GM12878 (cell line): Measurements from ENCODE around the gene BLACAT1. TPM values are rescaled to one million over a fixed set of nuclear protein-coding genes. Genes with fewer than 3 reads are reported as not detected.

Experiments used
- ATAC-seq: fragments of 200-7000 bp; cut with Tn5 transposase; 3 replicates; pipeline ENCODE4 v1.9.1; 2020; ENCODE audit warnings: mild to moderate bottlenecking, moderate library complexity
- BruUV-seq: library from RNA; stranded (reverse); fragments of 400-500 nt; replicated peaks from 2 replicates; lab custom pipeline; 2021; lab: Mats Ljungman, UMichigan
- CTCF ChIA-PET: fragments of 300-600 bp; sonication (Branson Sonifier 250); formaldehyde crosslinking; extraction: SDS; loops from one replicate; lab custom pipeline; 2021; ENCODE audit warnings: inconsistent platforms; lab: Yijun Ruan, JAX
- POLR2A ChIA-PET: fragments of 350-600 bp; formaldehyde crosslinking; extraction: SDS; loops from one replicate; lab custom pipeline; 2021; ENCODE audit warnings: inconsistent platforms; lab: Charles Lee
- RAD21 ChIA-PET: fragments of 300-600 bp; sonication (Branson Sonifier 250); formaldehyde crosslinking; loops from one replicate; lab custom pipeline; 2023; ENCODE audit warnings: antibody characterized with exemption; ENCODE audit not compliant: unreplicated experiment; lab: Charles Lee
- SMC1A ChIA-PET: fragments of 300-600 bp; sonication (Branson Sonifier 250); formaldehyde crosslinking; loops from one replicate; lab custom pipeline; 2023; ENCODE audit not compliant: unreplicated experiment, uncharacterized antibody; lab: Charles Lee
- DNase-seq: peaks from one replicate; pipeline ENCODE4 v3.0.0-alpha.2; 2011; ENCODE audit warnings: low read depth, low spot score
- FAIRE-seq: peaks from 3 replicates; lab custom pipeline; 2011; peaks lifted over from hg19 to GRCh38; lab: Jason Lieb, UNC
- H2AFZ ChIP-seq: 2 replicates; pipeline ENCODE4 v1.6.0; 2011; ENCODE audit warnings: low read depth, low read length, control low read depth; ENCODE audit not compliant: control insufficient read depth
- H3K27ac ChIP-seq: 2 replicates; pipeline ENCODE4 v1.5.1; 2011; ENCODE audit warnings: control low read depth; ENCODE audit not compliant: control insufficient read depth, insufficient read depth
- H3K27me3 ChIP-seq, 2 experiments: replicated peaks in 1 of 2; 2 replicates each; pipeline versions ENCODE4 v1.6.0 to v1.6.1; 2011; ENCODE audit warnings: low read length in 1 of 2; ENCODE audit not compliant: control insufficient read depth in 2 of 2, insufficient read depth in 2 of 2
- H3K36me3 ChIP-seq, 2 experiments: 2 replicates each; pipeline ENCODE4 v1.5.1; 2011; ENCODE audit warnings: low read length in 1 of 2; ENCODE audit not compliant: control insufficient read depth in 2 of 2, insufficient read depth in 2 of 2
- H3K4me1 ChIP-seq: 2 replicates; pipeline ENCODE4 v1.6.1; 2011; ENCODE audit warnings: mild to moderate bottlenecking, low read length, moderate library complexity, mixed read lengths; ENCODE audit not compliant: control insufficient read depth, insufficient read depth
- H3K4me2 ChIP-seq: 2 replicates; pipeline ENCODE4 v1.6.0; 2011; ENCODE audit warnings: control low read depth; ENCODE audit not compliant: control insufficient read depth, insufficient read depth
- H3K4me3 ChIP-seq: fragments of 200-600 bp; sonication (generic); 2 replicates; pipeline ENCODE4 v1.5.1; 2016
- H3K79me2 ChIP-seq: 2 replicates; pipeline ENCODE4 v1.6.0; 2011; ENCODE audit warnings: low read length; ENCODE audit not compliant: control insufficient read depth, insufficient read depth
- H3K9ac ChIP-seq: 2 replicates; pipeline ENCODE4 v1.8.0; 2011; ENCODE audit warnings: low read length, control low read depth, mixed read lengths; ENCODE audit not compliant: control insufficient read depth, insufficient read depth
- H3K9me3 ChIP-seq: replicated peaks from 3 replicates; pipeline ENCODE4 v1.5.1; 2011; ENCODE audit warnings: mild to moderate bottlenecking, low read length; ENCODE audit not compliant: control insufficient read depth, insufficient read depth
- H4K20me1 ChIP-seq: 2 replicates; pipeline ENCODE4 v1.6.0; 2011; ENCODE audit not compliant: control insufficient read depth, insufficient read depth
- CBFB ChIP-seq: IDR thresholded peaks from 2 replicates; pipeline ENCODE4 v1.6.1; 2016; ENCODE audit warnings: antibody characterized with exemption, low read depth
- HDAC6 ChIP-seq: fragments of 200-600 bp; sonication (generic); IDR thresholded peaks from one replicate; pipeline ENCODE4 v1.8.0; 2017; ENCODE audit warnings: antibody characterized with exemption; ENCODE audit not compliant: unreplicated experiment
- LARP7 ChIP-seq: fragments of 450-650 bp; IDR thresholded peaks from 2 replicates; pipeline ENCODE4 v1.6.1; 2017; ENCODE audit warnings: mild to moderate bottlenecking
- MTA2 ChIP-seq: fragments of 450-650 bp; IDR thresholded peaks from 2 replicates; pipeline ENCODE4 v1.6.1; 2016; ENCODE audit warnings: low read depth, mild to moderate bottlenecking, moderate library complexity
- MYB ChIP-seq: fragments of 150-350 bp; IDR thresholded peaks from 2 replicates; pipeline ENCODE4 v1.6.1; 2014; ENCODE audit warnings: mild to moderate bottlenecking, low read depth, low read length, borderline replicate concordance
- NBN ChIP-seq: fragments of 450-650 bp; IDR thresholded peaks from 2 replicates; pipeline ENCODE4 v1.6.1; 2016
- POLR2AphosphoS5 ChIP-seq: IDR thresholded peaks from 2 replicates; pipeline ENCODE4 v1.6.1; 2011; ENCODE audit warnings: mild to moderate bottlenecking, low read length, inconsistent platforms
- RAD51 ChIP-seq: fragments of 450-650 bp; IDR thresholded peaks from 2 replicates; pipeline ENCODE4 v1.6.1; 2016; ENCODE audit warnings: moderate library complexity, mild to moderate bottlenecking, inconsistent platforms
- RCOR1 ChIP-seq: conservative IDR thresholded peaks from 2 replicates; pipeline ENCODE4 v1.6.1; 2012; ENCODE audit warnings: low read depth, low read length, improper control_type of control experiment
- RELA ChIP-seq: fragments of 450-650 bp; IDR thresholded peaks from 2 replicates; pipeline ENCODE4 v1.8.0; 2014; ENCODE audit warnings: borderline replicate concordance; ENCODE audit not compliant: partially characterized antibody
- RUNX3 ChIP-seq: IDR thresholded peaks from 2 replicates; pipeline ENCODE4 v1.6.1; 2012; ENCODE audit warnings: low read length, inconsistent platforms
- SP1 ChIP-seq: IDR thresholded peaks from one replicate; pipeline ENCODE4 v1.6.1; 2011; ENCODE audit warnings: low read depth, low read length
- WGBS: methylation state at CpG from one replicate; pipeline ENCODE4 v1.1.6; 2016; ENCODE audit warnings: low lambda C conversion rate; ENCODE audit not compliant: insufficient replicate concordance, insufficient coverage; ENCODE audit errors: missing lambda C conversion rate; 5-methylcytosine and 5-hydroxymethylcytosine counted together
- in situ Hi-C: fragments of 300-500 bp; cut with MboI; formaldehyde crosslinking; loops from 9 replicates; pipeline ENCODE4 v1.14.3; 2018; ENCODE audit warnings: mixed read lengths
- intact Hi-C: fragments of 100-400 bp; cut with micrococcal nuclease; formaldehyde crosslinking; loops from one replicate; pipeline ENCODE4 v1.14.2; 2022; ENCODE audit not compliant: unreplicated experiment
- polyA plus RNA-seq, 11 experiments: library from polyadenylated mRNA; depleted of rRNA in 4 of 11; unstranded in 6 of 11; stranded (reverse) in 5 of 11; fragments of >200 nt; fragmentation: Nextera tagmentation in 4 of 11; fragmentation: Illumina TruSeq in 1 of 11; extraction: Ambion mirVana in 4 of 11; extraction: Trizol in 1 of 11; gene quantifications; 1 replicate in 1 of 11; 2 replicates in 10 of 11; pipeline versions ENCODE4 v1.2.1 to v1.2.3, GENCODE V29; 2011 to 2016; ENCODE audit warnings: inconsistent platforms in 2 of 11, missing spikeins in 2 of 11, low read depth in 1 of 11
- total RNA-seq, 4 experiments: library from RNA; depleted of rRNA in 3 of 4; stranded (reverse); fragments of >200 nt in 3 of 4; fragmentation: Illumina TruSeq in 1 of 4; extraction: Trizol in 1 of 4; gene quantifications; 2 replicates each; pipeline versions ENCODE4 v1.2.1 to v1.2.3, GENCODE V29; 2013 to 2021
- TF ChIP-seq, protein P1 (sequence below): IDR thresholded peaks from 2 replicates; pipeline ENCODE4 v1.6.1; 2012; ENCODE audit warnings: low read depth, low read length, improper control_type of control experiment
- TF ChIP-seq, protein P2 (sequence below): fragments of 150-350 bp; IDR thresholded peaks from 2 replicates; pipeline ENCODE4 v1.6.1; 2016; ENCODE audit warnings: low read depth, low read length
- TF ChIP-seq, protein P3 (sequence below): fragments of 450-650 bp; IDR thresholded peaks from 2 replicates; pipeline ENCODE4 v1.6.1; 2017; ENCODE audit warnings: mild to moderate bottlenecking, moderate library complexity
- TF ChIP-seq, protein P4 (sequence below): IDR thresholded peaks from 2 replicates; pipeline ENCODE4 v1.6.1; 2011; ENCODE audit warnings: mild to moderate bottlenecking, low read depth, low read length, moderate library complexity; ENCODE audit not compliant: insufficient replicate concordance

Gene BLACAT1
- total and polyA plus RNA-seq, 10 of the 15 experiments (the other 5 are each of a cell fraction or from before 2014, with no cell fraction given), result 0.04 to 1.6 (median 0.15) TPM; not detected in 1

DNA sequence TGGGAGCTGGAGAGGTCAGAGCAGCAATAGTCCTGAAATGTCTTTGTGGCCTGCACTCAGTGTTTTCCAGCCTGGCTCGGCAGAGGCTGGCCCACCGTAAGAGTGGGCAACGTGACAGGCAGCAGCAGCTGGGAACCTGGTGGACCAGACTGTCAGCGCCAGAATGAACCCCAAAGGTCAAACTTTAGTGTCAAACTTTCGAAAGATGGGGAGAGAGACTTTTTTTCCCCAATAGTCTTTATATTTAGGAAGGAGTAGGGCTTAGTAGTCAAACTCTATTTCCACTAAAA lies 10.3 kb downstream of the BLACAT1 start:
- H2AFZ ChIP-seq, result no peak overlapping the region
- H3K4me1 ChIP-seq, result peaks cover 19% of the 10 kb centered on the region
- H3K4me3 ChIP-seq, result no peak overlapping the region
- BruUV-seq, result no TSS peak
- 13% methylated on average over 5 of the region's 5 CpGs for WGBS
- no peaks in the 10 kb centered on the region for H3K36me3 ChIP-seq
- SMC1A ChIA-PET, result interaction anchor here (0.7 to 1.1 kb wide), 3 partner anchors 30 to 39 kb away, joined by 3 read pairs; no protein-coding TSS in a partner anchor
- H3K9ac ChIP-seq, result no peak overlapping the region
- POLR2A ChIA-PET, result interaction anchor here (0.6 kb wide), 1 partner anchor 16 kb away, joined by 4 read pairs; no protein-coding TSS in a partner anchor
- H3K4me2 ChIP-seq, result no peak overlapping the region
- no peaks in the 10 kb centered on the region for H4K20me1 ChIP-seq
- H3K9me3 ChIP-seq, result no peaks in the 10 kb centered on the region
- FAIRE-seq (no peak), DNase-seq (no peak), ATAC-seq (no peak)
- no peaks in the 10 kb centered on the region; a peak in 1 of 4 replicates for H3K27me3 ChIP-seq
- in situ Hi-C loops, result no loop called here
- intact Hi-C loops, result no loop called here
- CTCF ChIA-PET, result interaction anchor here (1.2 to 3.7 kb wide), 4 partner anchors 15 to 110 kb away, joined by 3 to 11 read pairs (median 6); no protein-coding TSS in a partner anchor
- H3K79me2 ChIP-seq, result no peaks in the 10 kb centered on the region
- RAD21 ChIA-PET, result interaction anchor here (5.0 kb wide), 1 partner anchor 41 kb away, joined by 36 read pairs; no protein-coding TSS in a partner anchor
- no peak overlapping the region for H3K27ac ChIP-seq
- TF ChIP-seq LARP7 (no peak), RUNX3 (no peak), NBN (no peak), MTA2 (no peak), RCOR1 (no peak), CBFB (no peak), RAD51 (no peak), POLR2AphosphoS5 (no peak), MYB (no peak), RELA (no peak), HDAC6 (no peak), SP1 (no peak)
- TF ChIP-seq, protein P1, sequence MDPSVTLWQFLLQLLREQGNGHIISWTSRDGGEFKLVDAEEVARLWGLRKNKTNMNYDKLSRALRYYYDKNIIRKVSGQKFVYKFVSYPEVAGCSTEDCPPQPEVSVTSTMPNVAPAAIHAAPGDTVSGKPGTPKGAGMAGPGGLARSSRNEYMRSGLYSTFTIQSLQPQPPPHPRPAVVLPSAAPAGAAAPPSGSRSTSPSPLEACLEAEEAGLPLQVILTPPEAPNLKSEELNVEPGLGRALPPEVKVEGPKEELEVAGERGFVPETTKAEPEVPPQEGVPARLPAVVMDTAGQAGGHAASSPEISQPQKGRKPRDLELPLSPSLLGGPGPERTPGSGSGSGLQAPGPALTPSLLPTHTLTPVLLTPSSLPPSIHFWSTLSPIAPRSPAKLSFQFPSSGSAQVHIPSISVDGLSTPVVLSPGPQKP, result no peak
- TF ChIP-seq, protein P2, sequence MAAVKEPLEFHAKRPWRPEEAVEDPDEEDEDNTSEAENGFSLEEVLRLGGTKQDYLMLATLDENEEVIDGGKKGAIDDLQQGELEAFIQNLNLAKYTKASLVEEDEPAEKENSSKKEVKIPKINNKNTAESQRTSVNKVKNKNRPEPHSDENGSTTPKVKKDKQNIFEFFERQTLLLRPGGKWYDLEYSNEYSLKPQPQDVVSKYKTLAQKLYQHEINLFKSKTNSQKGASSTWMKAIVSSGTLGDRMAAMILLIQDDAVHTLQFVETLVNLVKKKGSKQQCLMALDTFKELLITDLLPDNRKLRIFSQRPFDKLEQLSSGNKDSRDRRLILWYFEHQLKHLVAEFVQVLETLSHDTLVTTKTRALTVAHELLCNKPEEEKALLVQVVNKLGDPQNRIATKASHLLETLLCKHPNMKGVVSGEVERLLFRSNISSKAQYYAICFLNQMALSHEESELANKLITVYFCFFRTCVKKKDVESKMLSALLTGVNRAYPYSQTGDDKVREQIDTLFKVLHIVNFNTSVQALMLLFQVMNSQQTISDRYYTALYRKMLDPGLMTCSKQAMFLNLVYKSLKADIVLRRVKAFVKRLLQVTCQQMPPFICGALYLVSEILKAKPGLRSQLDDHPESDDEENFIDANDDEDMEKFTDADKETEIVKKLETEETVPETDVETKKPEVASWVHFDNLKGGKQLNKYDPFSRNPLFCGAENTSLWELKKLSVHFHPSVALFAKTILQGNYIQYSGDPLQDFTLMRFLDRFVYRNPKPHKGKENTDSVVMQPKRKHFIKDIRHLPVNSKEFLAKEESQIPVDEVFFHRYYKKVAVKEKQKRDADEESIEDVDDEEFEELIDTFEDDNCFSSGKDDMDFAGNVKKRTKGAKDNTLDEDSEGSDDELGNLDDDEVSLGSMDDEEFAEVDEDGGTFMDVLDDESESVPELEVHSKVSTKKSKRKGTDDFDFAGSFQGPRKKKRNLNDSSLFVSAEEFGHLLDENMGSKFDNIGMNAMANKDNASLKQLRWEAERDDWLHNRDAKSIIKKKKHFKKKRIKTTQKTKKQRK, result no peak
- TF ChIP-seq, protein P3, sequence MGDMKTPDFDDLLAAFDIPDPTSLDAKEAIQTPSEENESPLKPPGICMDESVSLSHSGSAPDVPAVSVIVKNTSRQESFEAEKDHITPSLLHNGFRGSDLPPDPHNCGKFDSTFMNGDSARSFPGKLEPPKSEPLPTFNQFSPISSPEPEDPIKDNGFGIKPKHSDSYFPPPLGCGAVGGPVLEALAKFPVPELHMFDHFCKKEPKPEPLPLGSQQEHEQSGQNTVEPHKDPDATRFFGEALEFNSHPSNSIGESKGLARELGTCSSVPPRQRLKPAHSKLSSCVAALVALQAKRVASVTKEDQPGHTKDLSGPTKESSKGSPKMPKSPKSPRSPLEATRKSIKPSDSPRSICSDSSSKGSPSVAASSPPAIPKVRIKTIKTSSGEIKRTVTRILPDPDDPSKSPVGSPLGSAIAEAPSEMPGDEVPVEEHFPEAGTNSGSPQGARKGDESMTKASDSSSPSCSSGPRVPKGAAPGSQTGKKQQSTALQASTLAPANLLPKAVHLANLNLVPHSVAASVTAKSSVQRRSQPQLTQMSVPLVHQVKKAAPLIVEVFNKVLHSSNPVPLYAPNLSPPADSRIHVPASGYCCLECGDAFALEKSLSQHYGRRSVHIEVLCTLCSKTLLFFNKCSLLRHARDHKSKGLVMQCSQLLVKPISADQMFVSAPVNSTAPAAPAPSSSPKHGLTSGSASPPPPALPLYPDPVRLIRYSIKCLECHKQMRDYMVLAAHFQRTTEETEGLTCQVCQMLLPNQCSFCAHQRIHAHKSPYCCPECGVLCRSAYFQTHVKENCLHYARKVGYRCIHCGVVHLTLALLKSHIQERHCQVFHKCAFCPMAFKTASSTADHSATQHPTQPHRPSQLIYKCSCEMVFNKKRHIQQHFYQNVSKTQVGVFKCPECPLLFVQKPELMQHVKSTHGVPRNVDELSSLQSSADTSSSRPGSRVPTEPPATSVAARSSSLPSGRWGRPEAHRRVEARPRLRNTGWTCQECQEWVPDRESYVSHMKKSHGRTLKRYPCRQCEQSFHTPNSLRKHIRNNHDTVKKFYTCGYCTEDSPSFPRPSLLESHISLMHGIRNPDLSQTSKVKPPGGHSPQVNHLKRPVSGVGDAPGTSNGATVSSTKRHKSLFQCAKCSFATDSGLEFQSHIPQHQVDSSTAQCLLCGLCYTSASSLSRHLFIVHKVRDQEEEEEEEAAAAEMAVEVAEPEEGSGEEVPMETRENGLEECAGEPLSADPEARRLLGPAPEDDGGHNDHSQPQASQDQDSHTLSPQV, result no peak
- TF ChIP-seq, protein P4, sequence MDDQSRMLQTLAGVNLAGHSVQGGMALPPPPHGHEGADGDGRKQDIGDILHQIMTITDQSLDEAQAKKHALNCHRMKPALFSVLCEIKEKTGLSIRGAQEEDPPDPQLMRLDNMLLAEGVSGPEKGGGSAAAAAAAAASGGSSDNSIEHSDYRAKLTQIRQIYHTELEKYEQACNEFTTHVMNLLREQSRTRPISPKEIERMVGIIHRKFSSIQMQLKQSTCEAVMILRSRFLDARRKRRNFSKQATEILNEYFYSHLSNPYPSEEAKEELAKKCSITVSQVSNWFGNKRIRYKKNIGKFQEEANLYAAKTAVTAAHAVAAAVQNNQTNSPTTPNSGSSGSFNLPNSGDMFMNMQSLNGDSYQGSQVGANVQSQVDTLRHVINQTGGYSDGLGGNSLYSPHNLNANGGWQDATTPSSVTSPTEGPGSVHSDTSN, result no peak
